ENCODE data around the gene LY86.
"Not testable (repeated sequence)": the region's sequence is repeated elsewhere in the genome, so short reads cannot be mapped to it uniquely, and the experiment has no call there.

LY86 gene

GRCh38 chr6:6650839-6651238, 62.3 kb downstream of the LY86 start:
- H3K4me3 ChIP-seq (ENCODE audit: low read depth, low read length) = no peak overlapping the region

- no peak overlapping the region for H3K4me3 ChIP-seq (ENCODE audit: low read depth, low read length)
Measured at GRCh38 chr6:6651335-6651734, 62.8 kb downstream of the LY86 start.

- no peak overlapping the region for H3K4me3 ChIP-seq (ENCODE audit: low read depth, low read length)
Measured at GRCh38 chr6:6652932-6653331, 64.4 kb downstream of the LY86 start.

- no peak overlapping the region for H3K4me3 ChIP-seq (ENCODE audit: low read depth, low read length)
Measured at GRCh38 chr6:6654599-6655575, 66.4 kb downstream of the LY86 start.

GRCh38 chr6:6655805-6656251, 67.3 kb downstream of the LY86 start:
- H3K4me3 ChIP-seq (ENCODE audit: low read depth, low read length) = no peak overlapping the region

GRCh38 chr6:6656287-6656686, 67.8 kb downstream of the LY86 start:
- no peak overlapping the region for H3K4me3 ChIP-seq (ENCODE audit: low read depth, low read length)

- H3K4me3 ChIP-seq (ENCODE audit: low read depth, low read length) = no peak overlapping the region
Measured at GRCh38 chr6:6657085-6657819, 68.7 kb downstream of the LY86 start.

- H3K4me3 ChIP-seq (ENCODE audit: low read depth, low read length) = no peak overlapping the region
Measured at GRCh38 chr6:6657820-6658217, 69.3 kb downstream of the LY86 start.

- no peak overlapping the region for H3K4me3 ChIP-seq (ENCODE audit: low read depth, low read length)
Measured at GRCh38 chr6:6659600-6660327, 71.2 kb downstream of the LY86 start.

GRCh38 chr6:6660339-6661045, 72.0 kb downstream of the LY86 start:
- no peak overlapping the region for H3K4me3 ChIP-seq (ENCODE audit: low read depth, low read length)

GRCh38 chr6:6661191-6661590, 72.7 kb downstream of the LY86 start:
- no peak overlapping the region for H3K4me3 ChIP-seq (ENCODE audit: low read depth, low read length)

GRCh38 chr6:6661684-6662083, 73.2 kb downstream of the LY86 start:
- H3K4me3 ChIP-seq (ENCODE audit: low read depth, low read length) = no peak overlapping the region

GRCh38 chr6:6663421-6664135, 75.1 kb downstream of the LY86 start:
- no peak overlapping the region for H3K4me3 ChIP-seq (ENCODE audit: low read depth, low read length)

GRCh38 chr6:6665555-6666243, 77.2 kb downstream of the LY86 start:
- no peak overlapping the region for H3K4me3 ChIP-seq (ENCODE audit: low read depth, low read length)

- not testable (repeated sequence) for H3K4me3 ChIP-seq (ENCODE audit: low read depth, low read length)
Measured at GRCh38 chr6:6670150-6670549, 81.6 kb downstream of the LY86 start.

- H3K4me3 ChIP-seq (ENCODE audit: low read depth, low read length) = no peak overlapping the region
Measured at GRCh38 chr6:6674872-6675271, 86.4 kb downstream of the LY86 start.

GRCh38 chr6:6676910-6677441, 88.5 kb downstream of the LY86 start:
- no peak overlapping the region for H3K4me3 ChIP-seq (ENCODE audit: low read depth, low read length)

GRCh38 chr6:6678185-6678671, 89.7 kb downstream of the LY86 start:
- H3K4me3 ChIP-seq (ENCODE audit: low read depth, low read length) = no peak overlapping the region

- H3K4me3 ChIP-seq (ENCODE audit: low read depth, low read length) = no peak overlapping the region
Measured at GRCh38 chr6:6678811-6679210, 90.3 kb downstream of the LY86 start.

Measured in iPS-11a (cell line).